ENCODE results near the gene C1orf21. TPM values are rescaled to one million over a fixed set of nuclear protein-coding genes. Genes with fewer than 3 reads are reported as not detected.

Gene C1orf21
- total RNA-seq, 4 donors from 2014 or later: 106 to 206 (median 154) TPM

- peak; percentile 3 to 14 for ATAC-seq
- no peaks in the 10 kb centered on the region for H3K27me3 ChIP-seq
- no peaks in the 10 kb centered on the region for H3K36me3 ChIP-seq
- no peaks in the 10 kb centered on the region for H3K9me3 ChIP-seq
- intact Hi-C loops (cut with DNase I; ENCODE audit: low total_unique reads) (loop anchor here (5.0 kb wide), 2 partner anchors 75 to 95 kb away; no protein-coding TSS in a partner anchor), in situ Hi-C loops (cut with MboI; ENCODE audit: low sequenced_read_pairs in 4 of 4) (loop anchor here (5.0 to 25.0 kb wide), 6 partner anchors 100 to 278 kb away; no protein-coding TSS in a partner anchor)
- peak overlapping the region; percentile 97 to 100 (median 98) for H3K27ac ChIP-seq
- H3K4me1 ChIP-seq: peaks cover 29 to 37% of the 10 kb centered on the region in 2 donors
- peak overlapping the region; percentile 77 to 96 (median 92) for H3K4me3 ChIP-seq
- TF ChIP-seq POLR2A (IDR thresholded peaks at IDR 0.05) (peak in 1 of 2 donors; percentile 14), CTCF (IDR thresholded peaks at IDR 0.05 in 4 of 5, conservative IDR thresholded peaks at IDR 0.05 in 1 of 5) (no peak)
- no peak for DNase-seq
Measured at GRCh38 chr1:184387069-184387475, 243 bp downstream of the C1orf21 start.

GRCh38 chr1:184387476-184388318 is 868 bp downstream of the C1orf21 start:
- TF ChIP-seq CTCF (IDR thresholded peaks at IDR 0.05 in 4 of 5, conservative IDR thresholded peaks at IDR 0.05 in 1 of 5) (peak in 2 of 5 experiments; percentile 31 to 38), POLR2A (IDR thresholded peaks at IDR 0.05) (no peak)
- DNase-seq (peak in 1 of 2 donors; percentile 63), ATAC-seq (peak; percentile 21 to 25)
- H3K27me3 ChIP-seq: no peaks in the 10 kb centered on the region
- in situ Hi-C loops (cut with MboI; ENCODE audit: low sequenced_read_pairs in 4 of 4): loop anchor here (5.0 to 25.0 kb wide), 6 partner anchors 100 to 277 kb away; no protein-coding TSS in a partner anchor
- no peaks in the 10 kb centered on the region for H3K9me3 ChIP-seq
- peak overlapping the region; percentile 77 to 96 (median 92) for H3K4me3 ChIP-seq
- H3K27ac ChIP-seq: peak overlapping the region; percentile 97 to 100 (median 98)
- peaks cover 35 to 43% of the 10 kb centered on the region in 2 donors for H3K4me1 ChIP-seq
- intact Hi-C loops (cut with DNase I; ENCODE audit: low total_unique reads): loop anchor here (2.0 to 5.0 kb wide), 5 partner anchors 19 to 277 kb away; no protein-coding TSS in a partner anchor
- H3K36me3 ChIP-seq: no peaks in the 10 kb centered on the region

GRCh38 chr1:184388319-184388889 is 1.6 kb downstream of the C1orf21 start:
- peak overlapping the region; percentile 77 to 96 (median 92) for H3K4me3 ChIP-seq
- ATAC-seq (peak; percentile 78 to 81), DNase-seq (peak; percentile 82 to 85)
- intact Hi-C loops (cut with DNase I; ENCODE audit: low total_unique reads) (loop anchor here (2.0 to 5.0 kb wide), 5 partner anchors 20 to 276 kb away; no protein-coding TSS in a partner anchor), in situ Hi-C loops (cut with MboI; ENCODE audit: low sequenced_read_pairs in 4 of 4) (loop anchor here (5.0 to 25.0 kb wide), 6 partner anchors 99 to 276 kb away; no protein-coding TSS in a partner anchor)
- TF ChIP-seq CTCF (IDR thresholded peaks at IDR 0.05 in 4 of 5, conservative IDR thresholded peaks at IDR 0.05 in 1 of 5) (no peak), POLR2A (IDR thresholded peaks at IDR 0.05) (peak; percentile 38 to 68)
- no peaks in the 10 kb centered on the region for H3K36me3 ChIP-seq
- H3K4me1 ChIP-seq: peaks cover 42 to 50% of the 10 kb centered on the region in 2 donors
- no peaks in the 10 kb centered on the region for H3K27me3 ChIP-seq
- peak overlapping the region; percentile 97 to 100 (median 98) for H3K27ac ChIP-seq
- no peaks in the 10 kb centered on the region for H3K9me3 ChIP-seq

- in situ Hi-C loops (cut with MboI; ENCODE audit: low sequenced_read_pairs in 4 of 4) (loop anchor here (5.0 to 25.0 kb wide), 6 partner anchors 98 to 276 kb away; no protein-coding TSS in a partner anchor), intact Hi-C loops (cut with DNase I; ENCODE audit: low total_unique reads) (loop anchor here (1.0 to 5.0 kb wide), 6 partner anchors 20 to 276 kb away; no protein-coding TSS in a partner anchor)
- Histone ChIP-seq H3K27ac (peak overlapping the region; percentile 97 to 100 (median 98)), H3K36me3 (no peaks in the 10 kb centered on the region), H3K4me3 (peak overlapping the region; percentile 77 to 96 (median 92)), H3K27me3 (no peaks in the 10 kb centered on the region), H3K9me3 (no peaks in the 10 kb centered on the region), H3K4me1 (peaks cover 48 to 56% of the 10 kb centered on the region in 2 donors)
- TF ChIP-seq POLR2A (IDR thresholded peaks at IDR 0.05): no peak
- TF ChIP-seq CTCF (IDR thresholded peaks at IDR 0.05 in 4 of 5, conservative IDR thresholded peaks at IDR 0.05 in 1 of 5): no peak
- peak; percentile 18 to 46 for ATAC-seq
- DNase-seq: peak; percentile 20 to 28
Measured at GRCh38 chr1:184388971-184389370, 2.1 kb downstream of the C1orf21 start.

Data from gastrocnemius medialis (tissue), 4 donors.